ENCODE measurements around the gene FAXC. TPM values are rescaled to one million over a fixed set of nuclear protein-coding genes. Genes with fewer than 3 reads are reported as not detected.

FAXC gene
- under 1 TPM in 1 of 2 experiments, not detected in 1; 0.07 TPM for total RNA-seq

DNA sequence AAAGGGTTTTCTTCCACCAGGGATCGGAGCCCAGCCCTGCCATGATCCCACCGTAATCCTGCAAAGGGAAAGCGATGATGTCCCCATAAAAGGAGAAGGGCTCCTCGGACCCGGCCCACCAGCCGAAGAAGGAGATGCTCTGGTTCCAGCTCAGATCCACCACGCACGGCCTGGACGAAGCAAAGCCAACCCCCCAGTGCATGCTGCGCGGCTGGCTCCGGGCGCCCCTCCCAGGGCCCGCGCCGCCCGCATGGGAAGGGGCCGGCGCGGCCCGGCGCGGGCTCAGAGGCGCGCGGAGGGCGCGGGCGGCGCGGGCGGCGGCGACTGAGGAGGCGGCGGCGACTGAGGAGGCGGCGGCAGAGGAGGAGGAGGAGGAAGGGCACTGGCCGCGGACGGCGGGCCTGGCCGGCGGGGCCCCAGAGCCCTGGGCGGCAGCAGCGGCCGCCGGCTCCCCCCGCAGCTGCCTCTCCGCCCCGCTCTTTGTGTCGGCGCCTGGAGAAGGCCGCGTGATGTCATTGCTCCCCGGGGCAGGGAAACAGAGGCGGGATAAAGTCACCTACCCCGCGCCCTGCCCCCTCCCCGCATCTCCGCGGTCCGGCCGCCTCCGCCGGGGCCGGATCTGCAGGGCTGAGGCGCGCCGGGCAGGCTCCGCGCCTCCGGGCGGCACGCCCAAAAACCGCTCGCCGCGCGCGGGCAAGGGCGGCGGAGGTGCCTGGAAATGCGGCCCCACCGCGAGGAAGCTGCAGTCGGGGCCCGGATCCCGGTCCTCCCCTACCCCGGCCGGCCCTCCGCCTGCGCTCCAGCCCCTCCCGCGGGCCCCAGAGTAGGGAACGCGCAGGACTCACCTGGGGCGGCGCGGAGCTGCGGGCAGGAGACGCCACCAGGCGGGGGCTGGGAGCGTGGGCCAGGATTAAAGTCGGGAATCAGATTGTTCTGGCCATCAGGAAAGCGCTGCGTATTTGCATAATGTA, at the start of gene FAXC:
FAXC (minus strand) TSS at position 504 of the 971 bp plus-strand sequence; CDS start at position 202, 302 bp downstream.
- no peaks in the 10 kb centered on the region for H3K36me3 Mint-ChIP-seq (ENCODE audit: low read depth)
- H3K4me1 Mint-ChIP-seq = peaks cover 6% of the 10 kb centered on the region
- POLR2A ChIA-PET = no interaction called here
- CTCF ChIA-PET = interaction anchor here (1.3 kb wide), 1 partner anchor 12 kb away, joined by 3 read pairs; no protein-coding TSS in a partner anchor
- no peaks in the 10 kb centered on the region for H3K9me3 Mint-ChIP-seq
- DNase-seq = peak; percentile 6
- peak within 1 kb of the TSS; percentile 51 for H3K4me3 Mint-ChIP-seq
- H3K27me3 Mint-ChIP-seq = peaks cover 69% of the 10 kb centered on the region
- H3K27ac Mint-ChIP-seq = no peak within 1 kb of the TSS

DNA sequence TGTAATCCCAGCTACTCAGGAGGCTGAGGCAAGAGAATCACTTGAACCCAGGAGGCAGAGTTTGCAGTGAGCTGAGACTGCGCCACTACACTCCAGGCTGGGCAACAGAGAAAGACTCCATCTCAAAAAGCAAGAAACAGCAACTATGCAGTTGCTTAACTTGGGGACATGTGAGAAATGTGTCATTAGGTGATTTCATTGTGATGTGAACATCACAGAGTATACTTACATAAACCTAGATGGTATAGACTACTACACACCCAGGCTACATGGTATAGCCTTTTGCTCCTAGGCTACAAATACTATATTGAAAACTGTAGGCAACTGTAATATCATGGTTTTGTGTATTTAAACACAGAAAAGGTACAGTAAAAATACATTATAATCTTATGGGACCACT, 47.8 kb upstream of the FAXC start:
- H3K9me3 Mint-ChIP-seq = no peaks in the 10 kb centered on the region
- peaks cover 20% of the 10 kb centered on the region for H3K4me1 Mint-ChIP-seq

DNA sequence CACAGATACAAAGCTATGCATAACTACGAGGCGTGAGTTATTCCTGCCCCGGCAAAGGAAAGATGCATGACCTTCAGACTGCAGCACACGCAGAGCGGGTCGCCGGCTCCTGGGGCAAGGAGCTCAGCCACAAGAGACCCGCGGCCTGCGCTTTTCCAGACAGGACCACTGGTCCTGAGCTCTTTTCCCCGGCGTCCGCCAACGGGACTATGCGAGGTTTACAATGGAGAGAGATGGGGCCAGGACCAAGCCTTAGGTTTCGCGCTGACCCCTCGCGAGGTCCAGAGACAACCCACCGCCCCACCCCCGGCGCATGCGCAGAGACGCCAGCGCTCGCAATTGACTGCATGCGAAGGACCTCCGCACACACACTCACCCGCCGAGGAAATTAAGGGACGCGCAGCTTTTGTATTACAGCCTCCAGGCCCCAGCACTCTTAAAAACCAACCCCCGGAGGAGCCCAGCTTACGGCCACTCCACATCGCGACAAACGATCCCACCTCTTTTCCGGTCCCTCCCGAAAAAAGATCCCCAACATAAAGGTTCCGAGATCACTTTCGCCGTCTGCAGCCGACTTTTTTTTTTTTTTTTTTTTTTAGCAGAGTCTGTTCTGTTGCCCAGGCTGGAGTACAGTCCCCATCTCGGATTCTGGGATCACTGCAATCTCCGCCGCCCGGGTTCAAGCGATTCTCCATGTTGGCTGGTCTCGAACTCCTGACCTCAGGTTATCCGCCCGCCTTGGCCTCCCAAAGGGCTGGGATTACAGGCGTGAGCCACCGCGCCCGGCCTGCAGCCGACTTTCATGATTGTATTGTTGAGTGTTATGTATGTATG, 44.4 kb upstream of the FAXC start, which contains the start of gene COQ3:
COQ3 (minus strand) TSS at position 498 of the 834 bp plus-strand sequence; CDS start at position 482, 16 bp downstream.
- Mint-ChIP-seq H3K4me1 (peaks cover 20% of the 10 kb centered on the region), H3K4me3 (peak within 1 kb of the TSS; percentile 94), H3K27me3 (no peaks in the 10 kb centered on the region), H3K27ac (peak within 1 kb of the TSS; percentile 93), H3K36me3 (ENCODE audit: low read depth) (peaks cover 6% of the 10 kb centered on the region), H3K9me3 (no peaks in the 10 kb centered on the region)
- peak; percentile 69 for DNase-seq
- ChIA-PET CTCF (interaction anchor here (0.8 to 1.4 kb wide), 3 partner anchors 8 to 15 kb away, joined by 3 to 5 read pairs (median 4); no protein-coding TSS in a partner anchor), POLR2A (no interaction called here)

More for the DNA sequence above, 47.8 kb upstream of the FAXC start:
- Mint-ChIP-seq H3K27me3 (no peaks in the 10 kb centered on the region), H3K4me3 (no peak overlapping the region), H3K27ac (no peak overlapping the region), H3K36me3 (ENCODE audit: low read depth) (peaks cover 28% of the 10 kb centered on the region)
- no peak for DNase-seq
- CTCF ChIA-PET = interaction anchor here (1.4 kb wide), 1 partner anchor 12 kb away, joined by 5 read pairs; no protein-coding TSS in a partner anchor
- POLR2A ChIA-PET = no interaction called here

DNA sequence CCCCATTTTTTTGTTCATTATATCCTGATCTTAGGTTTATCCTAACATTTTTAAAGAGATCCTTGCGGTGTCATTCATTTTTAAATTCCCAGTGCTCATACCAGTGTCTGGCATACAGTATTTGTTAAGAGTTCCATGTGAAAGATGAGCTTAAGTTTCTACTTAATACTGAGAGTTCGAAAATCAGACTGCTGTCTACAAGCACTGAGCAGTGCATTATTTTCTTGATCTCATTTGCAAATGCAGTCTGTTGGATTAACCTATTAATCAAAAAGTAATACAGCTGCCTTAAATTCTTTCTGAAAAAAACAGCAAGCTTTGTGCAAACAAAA, 43.9 kb upstream of the FAXC start:
- H3K27me3 Mint-ChIP-seq = no peaks in the 10 kb centered on the region
- peak overlapping the region; percentile 94 for H3K4me3 Mint-ChIP-seq
- H3K4me1 Mint-ChIP-seq = peaks cover 20% of the 10 kb centered on the region
- H3K36me3 Mint-ChIP-seq (ENCODE audit: low read depth) = peaks cover 5% of the 10 kb centered on the region
- DNase-seq = no peak
- peak overlapping the region; percentile 93 for H3K27ac Mint-ChIP-seq
- POLR2A ChIA-PET = no interaction called here
- CTCF ChIA-PET = interaction anchor here (0.8 to 1.4 kb wide), 3 partner anchors 9 to 16 kb away, joined by 3 to 5 read pairs (median 4); no protein-coding TSS in a partner anchor
- no peaks in the 10 kb centered on the region for H3K9me3 Mint-ChIP-seq

DNA sequence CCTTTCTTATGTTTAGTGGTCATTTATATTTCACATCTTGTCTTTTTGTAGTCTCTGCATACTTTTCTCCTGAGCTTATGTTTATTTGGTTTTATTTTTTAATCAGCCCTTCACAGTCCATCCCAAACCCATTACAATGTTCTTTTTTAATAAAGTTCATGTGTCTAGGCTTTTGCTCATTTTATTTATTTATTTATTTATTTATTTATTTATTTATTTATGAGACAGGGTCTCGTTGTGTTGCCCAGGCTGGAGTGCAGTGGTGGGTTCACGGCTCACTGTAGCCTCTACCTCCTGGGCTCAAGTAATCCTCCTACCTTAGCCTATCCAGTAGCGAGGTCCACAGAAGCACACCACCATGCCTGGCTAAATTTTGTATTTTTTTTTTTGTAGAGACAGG, 41.4 kb upstream of the FAXC start:
- Mint-ChIP-seq H3K4me1 (peaks cover 20% of the 10 kb centered on the region), H3K36me3 (ENCODE audit: low read depth) (no peaks in the 10 kb centered on the region), H3K4me3 (no peak overlapping the region), H3K27me3 (no peaks in the 10 kb centered on the region), H3K27ac (no peak overlapping the region), H3K9me3 (no peaks in the 10 kb centered on the region)
- POLR2A ChIA-PET = interaction anchor here (0.7 kb wide), 1 partner anchor 43 kb away, joined by 3 read pairs; no protein-coding TSS in a partner anchor
- CTCF ChIA-PET = no interaction called here
- no peak for DNase-seq

DNA sequence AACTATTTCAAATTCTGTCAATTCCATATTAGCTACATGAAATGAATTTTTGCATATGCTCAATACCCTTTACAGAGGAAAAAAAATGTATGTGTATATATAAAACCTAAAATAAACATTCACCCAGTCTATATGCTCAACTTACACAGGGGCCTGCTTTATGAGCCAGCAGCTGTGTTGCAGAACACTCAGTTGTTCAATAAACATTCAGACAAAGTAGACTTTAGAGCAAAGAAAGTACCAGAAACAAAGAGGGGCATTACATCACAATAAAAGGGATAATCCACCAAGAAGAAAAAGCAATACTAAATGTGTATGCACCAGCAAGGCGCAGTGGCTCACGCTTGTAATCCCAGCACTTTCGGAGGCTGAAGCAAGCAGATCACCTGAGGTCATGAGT, 35.0 kb upstream of the FAXC start:
- no peak overlapping the region for H3K4me3 Mint-ChIP-seq
- no peak for DNase-seq
- no peak overlapping the region for H3K27ac Mint-ChIP-seq
- H3K36me3 Mint-ChIP-seq (ENCODE audit: low read depth) = no peaks in the 10 kb centered on the region
- ChIA-PET POLR2A (no interaction called here), CTCF (no interaction called here)
- no peaks in the 10 kb centered on the region for H3K9me3 Mint-ChIP-seq
- no peaks in the 10 kb centered on the region for H3K27me3 Mint-ChIP-seq
- no peaks in the 10 kb centered on the region for H3K4me1 Mint-ChIP-seq

DNA sequence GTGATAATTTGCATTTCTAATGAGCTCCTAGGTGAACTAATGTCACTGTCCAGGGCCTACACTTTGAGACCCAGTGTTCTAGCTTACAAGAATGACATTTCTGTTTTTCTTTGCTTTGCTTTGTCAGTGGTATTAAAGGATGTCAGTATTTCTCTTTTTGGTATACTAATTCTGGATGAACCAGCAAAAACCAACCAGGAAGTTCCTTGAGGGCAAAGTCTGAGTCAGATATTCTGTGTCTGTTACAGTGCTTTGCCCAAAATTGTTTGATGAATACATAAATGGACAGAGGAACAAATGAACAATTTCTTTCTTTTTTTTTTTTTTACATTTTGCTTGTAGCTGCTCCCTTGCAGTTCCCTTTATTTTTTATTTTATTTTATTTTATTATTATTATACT, 29.2 kb upstream of the FAXC start:
- POLR2A ChIA-PET = no interaction called here
- H3K27me3 Mint-ChIP-seq = no peaks in the 10 kb centered on the region
- no peaks in the 10 kb centered on the region for H3K36me3 Mint-ChIP-seq (ENCODE audit: low read depth)
- H3K9me3 Mint-ChIP-seq = no peaks in the 10 kb centered on the region
- H3K4me1 Mint-ChIP-seq = no peaks in the 10 kb centered on the region
- H3K27ac Mint-ChIP-seq = no peak overlapping the region
- CTCF ChIA-PET = no interaction called here
- H3K4me3 Mint-ChIP-seq = no peak overlapping the region
- DNase-seq = no peak

DNA sequence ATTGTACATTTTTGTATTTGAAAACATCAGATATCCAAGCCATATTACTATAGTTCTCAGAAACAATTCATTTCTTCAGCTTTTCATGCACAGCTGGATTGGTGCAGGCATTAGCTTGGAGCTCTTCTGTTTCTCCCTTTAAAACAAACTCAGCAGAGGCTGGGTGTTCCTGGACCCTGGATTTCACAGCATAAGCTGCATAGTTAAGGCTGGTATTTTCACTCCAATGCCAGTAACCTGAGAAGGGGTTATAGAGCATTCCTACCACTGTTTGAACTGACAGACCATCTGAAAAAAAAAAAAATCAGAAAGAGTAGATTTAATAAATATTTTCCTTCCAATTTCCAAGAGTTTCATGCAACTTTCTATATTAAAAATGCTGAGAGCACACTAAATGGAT, 20.1 kb upstream of the FAXC start:
- Mint-ChIP-seq H3K4me3 (no peak overlapping the region), H3K36me3 (ENCODE audit: low read depth) (no peaks in the 10 kb centered on the region), H3K9me3 (no peaks in the 10 kb centered on the region), H3K27ac (no peak overlapping the region), H3K4me1 (no peaks in the 10 kb centered on the region), H3K27me3 (no peaks in the 10 kb centered on the region)
- no peak for DNase-seq
- CTCF ChIA-PET = no interaction called here
- POLR2A ChIA-PET = no interaction called here

DNA sequence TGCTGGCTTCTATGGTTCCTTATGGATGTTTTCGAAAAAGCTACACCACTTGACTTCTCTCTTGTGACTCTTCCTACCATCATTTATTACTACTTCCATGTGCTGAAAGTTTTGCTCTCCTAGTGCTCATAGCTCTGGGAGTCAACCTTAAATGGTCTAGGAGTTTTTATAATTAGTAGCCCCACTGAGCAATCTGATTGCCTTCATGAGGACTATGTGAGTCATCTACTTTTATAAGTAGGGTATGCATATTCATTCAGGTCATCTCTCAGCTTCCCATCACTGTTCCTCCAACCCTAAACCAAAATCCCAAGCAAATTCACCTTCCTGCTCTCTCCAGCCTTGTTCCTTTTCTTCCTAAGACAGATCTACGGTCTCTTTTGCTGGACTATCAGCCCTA, 17.4 kb upstream of the FAXC start:
- H3K27ac Mint-ChIP-seq = no peak overlapping the region
- H3K4me3 Mint-ChIP-seq = no peak overlapping the region
- no peaks in the 10 kb centered on the region for H3K27me3 Mint-ChIP-seq
- H3K9me3 Mint-ChIP-seq = no peaks in the 10 kb centered on the region
- POLR2A ChIA-PET = no interaction called here
- peaks cover 7% of the 10 kb centered on the region for H3K4me1 Mint-ChIP-seq
- no peaks in the 10 kb centered on the region for H3K36me3 Mint-ChIP-seq (ENCODE audit: low read depth)
- no peak for DNase-seq
- CTCF ChIA-PET = interaction anchor here (1.7 kb wide), 1 partner anchor 11 kb away, joined by 3 read pairs; no protein-coding TSS in a partner anchor

DNA sequence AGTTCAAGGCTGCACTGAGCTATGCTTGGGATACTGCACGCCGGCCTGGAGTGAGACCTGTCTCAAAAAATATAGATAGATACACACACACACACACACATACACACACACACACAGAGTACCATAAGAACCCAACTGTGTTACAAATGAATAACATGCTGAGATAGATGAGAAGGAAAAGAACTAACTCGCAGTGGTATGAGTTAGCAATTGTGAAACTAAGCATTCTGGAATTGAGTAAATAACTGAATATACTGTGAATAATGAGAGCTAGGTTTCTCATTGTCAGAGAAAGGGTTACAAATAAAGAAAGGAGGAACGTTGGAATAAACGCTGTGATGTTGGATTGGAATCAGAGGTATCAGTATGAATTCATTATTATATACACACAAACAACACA, 14.6 kb upstream of the FAXC start:
- Mint-ChIP-seq H3K4me1 (peaks cover 7% of the 10 kb centered on the region), H3K36me3 (ENCODE audit: low read depth) (no peaks in the 10 kb centered on the region), H3K27ac (no peak overlapping the region), H3K4me3 (no peak overlapping the region), H3K27me3 (peaks cover 17% of the 10 kb centered on the region), H3K9me3 (no peaks in the 10 kb centered on the region)
- no peak for DNase-seq
- POLR2A ChIA-PET = no interaction called here
- CTCF ChIA-PET = interaction anchor here (1.3 kb wide), 1 partner anchor 29 kb away, joined by 3 read pairs; no protein-coding TSS in a partner anchor

DNA sequence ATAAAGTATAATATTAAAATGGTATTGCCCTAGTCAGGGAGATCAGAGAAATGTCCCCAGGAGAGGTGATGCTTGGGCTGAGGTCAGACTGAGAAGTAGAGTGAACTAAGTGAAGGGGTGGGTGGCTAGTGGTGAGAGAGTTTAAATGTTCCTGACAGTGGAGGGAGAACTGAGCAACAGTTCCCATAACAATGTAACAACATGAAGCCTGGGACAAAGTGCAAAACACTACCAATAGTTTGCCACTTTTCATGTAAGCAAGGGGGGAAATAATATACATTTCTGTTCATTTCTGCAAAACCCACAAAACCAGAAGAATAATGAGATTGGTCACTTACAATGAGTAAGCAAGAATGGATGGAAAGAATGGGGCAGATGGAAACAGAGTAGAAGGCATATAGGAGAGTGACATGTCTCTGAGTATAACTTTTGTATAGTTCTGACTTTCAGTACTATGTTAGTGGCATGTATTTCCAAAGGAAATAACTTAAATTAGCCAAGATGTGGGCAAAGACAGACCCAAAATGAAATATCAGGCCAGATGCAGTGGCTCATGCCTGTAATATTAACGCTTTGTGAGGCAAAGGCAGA, 13.3 kb upstream of the FAXC start:
- DNase-seq = no peak
- CTCF ChIA-PET = interaction anchor here (0.6 kb wide), 1 partner anchor 18 kb away, joined by 4 read pairs; no protein-coding TSS in a partner anchor
- Mint-ChIP-seq H3K4me1 (peaks cover 7% of the 10 kb centered on the region), H3K36me3 (ENCODE audit: low read depth) (no peaks in the 10 kb centered on the region), H3K9me3 (no peaks in the 10 kb centered on the region), H3K27me3 (peaks cover 19% of the 10 kb centered on the region), H3K27ac (no peak overlapping the region), H3K4me3 (no peak overlapping the region)
- POLR2A ChIA-PET = no interaction called here

DNA sequence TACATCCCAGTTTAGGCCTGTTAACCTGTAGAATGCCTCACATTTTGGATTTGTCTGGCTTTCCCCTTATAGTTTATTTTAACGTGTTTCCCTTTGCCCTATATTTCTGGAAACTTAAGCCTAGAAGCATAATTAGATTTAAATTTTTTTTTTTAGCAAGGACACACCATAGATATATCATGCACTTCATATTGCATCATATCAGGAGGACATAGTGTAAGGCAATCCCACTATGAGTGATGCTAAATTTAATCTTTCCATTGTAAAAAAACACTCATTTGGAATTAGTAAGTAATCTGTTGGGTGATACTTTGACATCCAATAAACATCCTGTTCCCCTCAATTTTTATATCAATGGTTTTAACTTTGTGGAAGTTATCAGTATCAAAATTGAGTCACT, 10.3 kb upstream of the FAXC start:
- Mint-ChIP-seq H3K27me3 (peaks cover 39% of the 10 kb centered on the region), H3K9me3 (no peaks in the 10 kb centered on the region), H3K27ac (no peak overlapping the region), H3K4me1 (peaks cover 7% of the 10 kb centered on the region), H3K36me3 (ENCODE audit: low read depth) (no peaks in the 10 kb centered on the region), H3K4me3 (no peak overlapping the region)
- DNase-seq = no peak
- CTCF ChIA-PET = no interaction called here
- POLR2A ChIA-PET = interaction anchor here (0.6 kb wide), 1 partner anchor 14 kb away, joined by 3 read pairs; no protein-coding TSS in a partner anchor
